Endothelial cell of umbilical vein (primary cell): ENCODE results near the gene NDUFV1. TPM values are rescaled to one million over a fixed set of nuclear protein-coding genes. Genes with fewer than 3 reads are reported as not detected.

Experiments
- BruUV-seq: library from RNA; stranded (reverse); fragments of 400-500 nt; replicated peaks from 2 replicates; lab custom pipeline; 2021; lab: Mats Ljungman, UMichigan
- CTCF ChIA-PET: fragments of 300-600, 350-600 bp; sonication (Branson Sonifier 250); formaldehyde crosslinking; loops from one replicate; lab custom pipeline; 2021; ENCODE audit warnings: antibody characterized with exemption, inconsistent platforms; lab: Charles Lee
- POLR2A ChIA-PET: fragments of 300-600, 350-600 bp; sonication (Branson Sonifier 250); formaldehyde crosslinking; loops from one replicate; lab custom pipeline; 2021; ENCODE audit warnings: antibody characterized with exemption, inconsistent platforms; lab: Charles Lee
- DNase-seq: peaks from one replicate; pipeline ENCODE4 v3.0.0-alpha.2; 2011; ENCODE audit warnings: low read depth, low spot score
- FAIRE-seq: peaks from 2 replicates; lab custom pipeline; 2011; peaks lifted over from hg19 to GRCh38; lab: Jason Lieb, UNC
- H2AFZ ChIP-seq: 2 replicates; pipeline ENCODE4 v1.6.0; 2012; ENCODE audit warnings: low read depth, low read length, control low read depth, inconsistent platforms
- H3K27ac ChIP-seq: 2 replicates; pipeline ENCODE4 v1.5.1; 2011; ENCODE audit warnings: low read depth, mild to moderate bottlenecking, control low read depth, low read length, moderate library complexity; ENCODE audit not compliant: insufficient read depth
- H3K27me3 ChIP-seq, 2 experiments: 2 replicates each; pipeline versions ENCODE4 v1.6.0 to v1.6.1; 2011; ENCODE audit warnings: low read length in 2 of 2, mixed read lengths in 1 of 2; ENCODE audit not compliant: control insufficient read depth in 2 of 2, insufficient read depth in 2 of 2
- H3K36me3 ChIP-seq, 2 experiments: 2 replicates in 1 of 2; 3 replicates in 1 of 2; pipeline ENCODE4 v1.5.1; 2011; ENCODE audit warnings: low read length in 2 of 2, mild to moderate bottlenecking in 1 of 2, moderate library complexity in 1 of 2; ENCODE audit not compliant: control insufficient read depth in 2 of 2, insufficient read depth in 2 of 2; ENCODE audit errors: extremely low read depth in 1 of 2
- H3K4me1 ChIP-seq: 3 replicates; pipeline ENCODE4 v1.5.1; 2011; ENCODE audit warnings: mild to moderate bottlenecking, low read length; ENCODE audit not compliant: control insufficient read depth, insufficient read depth; ENCODE audit errors: extremely low read depth
- H3K4me2 ChIP-seq: 2 replicates; pipeline ENCODE4 v1.6.1; 2011; ENCODE audit warnings: low read length, control low read depth, mixed read lengths; ENCODE audit not compliant: insufficient read depth
- H3K4me3 ChIP-seq, 3 experiments: fragments of 200-600 bp in 1 of 3; sonication (generic), shearing (Covaris generic) in 1 of 3; replicated peaks in 1 of 3; 2 replicates each; pipeline ENCODE4 v1.5.1; 2011 to 2016; ENCODE audit warnings: control low read depth in 3 of 3, low read length in 3 of 3, mild to moderate bottlenecking in 2 of 3, inconsistent platforms in 1 of 3, low read depth in 1 of 3, moderate library complexity in 1 of 3; ENCODE audit not compliant: insufficient read depth in 1 of 3
- H3K79me2 ChIP-seq: 2 replicates; pipeline ENCODE4 v1.6.0; 2012; ENCODE audit warnings: low read length, inconsistent platforms; ENCODE audit not compliant: control insufficient read depth, insufficient read depth
- H3K9ac ChIP-seq: replicated peaks from 2 replicates; pipeline ENCODE3; 2011; ENCODE audit warnings: low read length, control low read depth; ENCODE audit not compliant: insufficient read depth; ENCODE audit errors: extremely low read depth
- H3K9me1 ChIP-seq: replicated peaks from 3 replicates; pipeline ENCODE4 v1.6.0; 2011; ENCODE audit warnings: mild to moderate bottlenecking, low read length; ENCODE audit not compliant: control insufficient read depth, insufficient read depth; ENCODE audit errors: extremely low read depth
- H3K9me3 ChIP-seq: replicated peaks from 2 replicates; pipeline ENCODE4 v1.5.1; 2012; ENCODE audit warnings: low read length, inconsistent platforms; ENCODE audit not compliant: control insufficient read depth, insufficient read depth
- H4K20me1 ChIP-seq: replicated peaks from 2 replicates; pipeline ENCODE3; 2011; ENCODE audit warnings: mild to moderate bottlenecking, low read length; ENCODE audit not compliant: control insufficient read depth, insufficient read depth; ENCODE audit errors: extremely low read depth
- CTCF ChIP-seq, 2 donors: IDR thresholded peaks; 1 replicate in 1 of 2; 2 replicates in 1 of 2; pipeline ENCODE4 v1.5.1; 2011; ENCODE audit warnings: low read length in 2 of 2, mild to moderate bottlenecking in 2 of 2, moderate library complexity in 2 of 2, control low read depth in 1 of 2, inconsistent platforms in 1 of 2, low read depth in 1 of 2; ENCODE audit not compliant: insufficient read depth in 1 of 2; ENCODE audit errors: extremely low read depth in 1 of 2
- EZH2 ChIP-seq: IDR thresholded peaks from 2 replicates; pipeline ENCODE4 v1.6.1; 2012; ENCODE audit warnings: borderline replicate concordance, low read depth, mild to moderate bottlenecking, moderate library complexity, low read length, inconsistent platforms; ENCODE audit not compliant: severe bottlenecking
- FOS ChIP-seq: IDR thresholded peaks from 2 replicates; pipeline ENCODE4 v1.6.1; 2011; ENCODE audit warnings: mild to moderate bottlenecking, low read length, moderate library complexity, borderline replicate concordance; ENCODE audit not compliant: insufficient read depth
- GATA2 ChIP-seq: IDR thresholded peaks from 2 replicates; pipeline ENCODE4 v1.7.0; 2011; ENCODE audit warnings: low read depth, mild to moderate bottlenecking, moderate library complexity, mixed read lengths, low read length; ENCODE audit not compliant: insufficient read length, insufficient read depth
- JUN ChIP-seq: IDR thresholded peaks from 2 replicates; pipeline ENCODE4 v1.6.1; 2011; ENCODE audit warnings: borderline replicate concordance, low read depth; ENCODE audit not compliant: insufficient read length, insufficient read depth
- MAX ChIP-seq: IDR thresholded peaks from 2 replicates; pipeline ENCODE4 v1.6.1; 2011; ENCODE audit not compliant: insufficient read depth, insufficient read length
- MYC ChIP-seq: IDR thresholded peaks from one replicate; pipeline ENCODE4 v1.6.1; 2011; ENCODE audit warnings: mild to moderate bottlenecking, low read depth, low read length
- POLR2A ChIP-seq: IDR thresholded peaks from 2 replicates; pipeline ENCODE4 v1.6.1; 2012; ENCODE audit warnings: low read depth, mild to moderate bottlenecking, control low read depth, low read length
- POLR2AphosphoS5 ChIP-seq: IDR thresholded peaks from 2 replicates; pipeline ENCODE4 v1.6.1; 2012; ENCODE audit warnings: low read depth, mild to moderate bottlenecking, control low read depth, low read length, moderate library complexity; ENCODE audit not compliant: insufficient read depth
- dilution Hi-C: fragments of 300-500 bp; cut with MboI; formaldehyde crosslinking; loops from one replicate; pipeline ENCODE4 v1.15.0; 2019; ENCODE audit warnings: low sequenced_read_pairs; ENCODE audit not compliant: extremely low pct_ligation_motif_present
- intact Hi-C: fragments of 100-400 bp; cut with micrococcal nuclease; formaldehyde crosslinking; loops from one replicate; pipeline ENCODE4 v1.10.0; 2022
- polyA plus RNA-seq, 4 experiments: library from polyadenylated mRNA; depleted of rRNA in 3 of 4; stranded (reverse) in 3 of 4; unstranded in 1 of 4; fragments of >200 nt; gene quantifications; 2 replicates each; pipeline versions ENCODE4 v1.2.1 to v1.2.3, GENCODE V29; 2011 to 2012; ENCODE audit warnings: missing spikeins in 1 of 4
- total RNA-seq: library from RNA; stranded (reverse); gene quantifications from 2 replicates; pipeline ENCODE4 v1.2.3, GENCODE V29; 2021

NDUFV1 gene
- total and polyA plus RNA-seq, 2 donors (not counting 3 experiments of a cell fraction or from before 2014, with no cell fraction given) = 191 to 203 TPM

GRCh38 chr11:67613313-67613959 lies 6.7 kb downstream of the NDUFV1 start:
- H3K79me2 ChIP-seq = no peaks in the 10 kb centered on the region
- CTCF ChIA-PET = interaction anchor here (0.8 to 6.8 kb wide), 17 partner anchors 9 to 100 kb away, joined by 3 to 98 read pairs (median 4); partner anchors contain the start of genes ACY3, GSTP1 and NUDT8
- intact Hi-C loops (no loop called here), dilution Hi-C loops (no loop called here)
- H3K4me1 ChIP-seq = no peaks in the 10 kb centered on the region
- no peaks in the 10 kb centered on the region for H3K9me1 ChIP-seq
- peaks cover 14 to 21% of the 10 kb centered on the region in 2 experiments for H3K27me3 ChIP-seq
- H4K20me1 ChIP-seq = no peaks in the 10 kb centered on the region
- TF ChIP-seq GATA2 (no peak), MYC (no peak), CTCF (IDR thresholded peaks at IDR 0.05; ENCODE audit: extremely low read depth in 1 of 2, insufficient read depth in 1 of 2, low read depth in 1 of 2, low read length in 2 of 2) (no peak), MAX (no peak), FOS (no peak), POLR2A (no peak), POLR2AphosphoS5 (no peak), EZH2 (no peak), JUN (no peak)
- H3K36me3 ChIP-seq = peaks cover 3 to 22% of the 10 kb centered on the region in 2 experiments
- no peak overlapping the region for H2AFZ ChIP-seq
- H3K4me3 ChIP-seq = no peak overlapping the region
- FAIRE-seq (no peak), DNase-seq (no peak)
- H3K27ac ChIP-seq = no peak overlapping the region
- POLR2A ChIA-PET = no interaction called here
- H3K9me3 ChIP-seq = no peaks in the 10 kb centered on the region
- H3K9ac ChIP-seq = no peak overlapping the region
- no peak overlapping the region for H3K4me2 ChIP-seq
- BruUV-seq = no TSS peak
